ENCODE results near the gene STOML1. TPM values are rescaled to one million over a fixed set of nuclear protein-coding genes. Genes with fewer than 3 reads are reported as not detected.

The STOML1 gene, protein sequence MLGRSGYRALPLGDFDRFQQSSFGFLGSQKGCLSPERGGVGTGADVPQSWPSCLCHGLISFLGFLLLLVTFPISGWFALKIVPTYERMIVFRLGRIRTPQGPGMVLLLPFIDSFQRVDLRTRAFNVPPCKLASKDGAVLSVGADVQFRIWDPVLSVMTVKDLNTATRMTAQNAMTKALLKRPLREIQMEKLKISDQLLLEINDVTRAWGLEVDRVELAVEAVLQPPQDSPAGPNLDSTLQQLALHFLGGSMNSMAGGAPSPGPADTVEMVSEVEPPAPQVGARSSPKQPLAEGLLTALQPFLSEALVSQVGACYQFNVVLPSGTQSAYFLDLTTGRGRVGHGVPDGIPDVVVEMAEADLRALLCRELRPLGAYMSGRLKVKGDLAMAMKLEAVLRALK
- total RNA-seq (10 to 100 TPM; 18.2 to 20.1 TPM), polyA plus RNA-seq (ENCODE audit: insufficient read depth, low read depth, low replicate concordance) (25.6 TPM)
- long read RNA-seq, donor 1, full-length matches to known transcripts = 4 of 4 reads
- long read RNA-seq, donor 1, partial matches to known transcripts = 0 of 4 reads
- long read RNA-seq, donor 1, other reads (novel, unspliced or antisense) = 0 of 4 reads
- long read RNA-seq, donor 2, full-length matches to known transcripts = 5 of 5 reads
- long read RNA-seq, donor 2, partial matches to known transcripts = 0 of 5 reads
- long read RNA-seq, donor 2, other reads (novel, unspliced or antisense) = 0 of 5 reads

GRCh38 chr15:73991726-73992593 lies at the start of gene STOML1:
Gene STOML1, minus strand, starts transcription at chr15:73992295. Its CDS starts 72 bp downstream, at chr15:73992223.
- 1 to 2% methylated on average over 18 to 67 of the region's 72 CpGs for WGBS, 2 donors
- TF ChIP-seq POLR2A (IDR thresholded peaks at IDR 0.05) = no peak
- peak; percentile 89 to 98 (median 94) for TF ChIP-seq CTCF (IDR thresholded peaks at IDR 0.05)
- H3K4me1 ChIP-seq = peaks cover 53% of the 10 kb centered on the region
- H3K9me3 ChIP-seq = no peaks in the 10 kb centered on the region
- DNase-seq = peak; percentile 95
- H3K27ac ChIP-seq = peak within 1 kb of the TSS; percentile 73 to 75
- intact Hi-C loops (cut with DNase I; ENCODE audit: low total_unique reads) = no loop called here
- peak within 1 kb of the TSS; percentile 77 to 88 for H3K4me3 ChIP-seq
- no peaks in the 10 kb centered on the region for H3K36me3 ChIP-seq (ENCODE audit: low read depth, missing control alignments)
- H3K27me3 ChIP-seq = no peaks in the 10 kb centered on the region

- intact Hi-C loops (cut with DNase I; ENCODE audit: low total_unique reads) = no loop called here
- H3K27me3 ChIP-seq = no peaks in the 10 kb centered on the region
- WGBS, 2 donors = 83 to 90% methylated on average over 10 of the region's 10 CpGs
- peak overlapping the region; percentile 55 to 76 for H3K27ac ChIP-seq
- no peak overlapping the region for H3K4me3 ChIP-seq
- no peak for TF ChIP-seq CTCF (IDR thresholded peaks at IDR 0.05)
- no peak for TF ChIP-seq POLR2A (IDR thresholded peaks at IDR 0.05)
- H3K9me3 ChIP-seq = no peaks in the 10 kb centered on the region
- H3K36me3 ChIP-seq (ENCODE audit: low read depth, missing control alignments) = no peaks in the 10 kb centered on the region
- peaks cover 43% of the 10 kb centered on the region for H3K4me1 ChIP-seq
- no peak for DNase-seq
These were observed 49.2 kb upstream of the STOML1 start for GRCh38 chr15:74041311-74041756.

DNA sequence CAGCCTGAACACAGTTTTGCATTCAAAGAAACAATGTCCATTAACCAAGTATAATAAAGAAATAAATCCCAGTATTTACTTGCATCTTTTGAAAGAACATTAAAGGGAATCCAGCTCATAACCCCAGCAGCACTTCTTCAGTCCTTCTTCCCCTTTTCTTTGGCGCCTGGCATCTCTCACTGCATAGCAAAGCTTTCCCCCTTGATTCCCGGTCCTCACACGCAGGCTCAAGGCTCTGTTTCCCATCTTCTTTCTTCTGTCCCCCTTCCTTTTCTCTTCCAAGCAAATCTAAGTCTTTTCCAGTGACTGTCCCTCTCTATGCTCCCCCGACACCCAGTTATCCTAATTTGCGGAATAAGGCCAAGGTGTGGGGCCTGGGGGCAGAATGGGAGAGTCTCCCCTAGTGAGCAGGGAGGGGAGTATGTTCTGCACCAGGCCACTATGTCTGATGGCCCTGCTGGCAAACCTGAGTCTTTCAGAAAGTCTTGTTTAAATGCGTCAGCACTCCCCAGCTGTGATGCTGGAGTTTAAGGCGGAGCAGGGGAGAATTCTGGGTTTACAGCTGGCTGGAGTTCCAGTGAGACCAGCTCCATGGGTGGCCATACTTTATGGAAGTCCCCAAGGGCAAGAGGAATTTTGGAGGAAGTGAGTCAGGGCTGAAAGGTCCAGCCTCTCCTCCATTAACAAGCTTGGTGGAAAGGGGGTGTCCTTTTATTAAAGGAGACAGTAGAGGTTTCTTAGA lies 48.2 kb upstream of the STOML1 start:
- Histone ChIP-seq H3K9me3 (no peaks in the 10 kb centered on the region), H3K4me1 (peaks cover 46% of the 10 kb centered on the region), H3K36me3 (ENCODE audit: low read depth, missing control alignments) (no peaks in the 10 kb centered on the region), H3K27ac (peak overlapping the region in 1 of 2 donors; percentile 76), H3K27me3 (no peaks in the 10 kb centered on the region), H3K4me3 (no peak overlapping the region)
- intact Hi-C loops (cut with DNase I; ENCODE audit: low total_unique reads) = no loop called here
- DNase-seq = peak; percentile 80
- TF ChIP-seq CTCF (IDR thresholded peaks at IDR 0.05) (no peak), POLR2A (IDR thresholded peaks at IDR 0.05) (no peak)
- WGBS, 2 donors = 44 to 56% methylated on average over 6 to 7 of the region's 7 CpGs

GRCh38 chr15:74039656-74040010 lies 47.5 kb upstream of the STOML1 start:
- peaks cover 45% of the 10 kb centered on the region for H3K4me1 ChIP-seq
- H3K4me3 ChIP-seq = no peak overlapping the region
- WGBS, 2 donors = 62 to 85% methylated on average over 4 to 5 of the region's 5 CpGs
- DNase-seq = no peak
- no peaks in the 10 kb centered on the region for H3K36me3 ChIP-seq (ENCODE audit: low read depth, missing control alignments)
- peak overlapping the region in 1 of 2 donors; percentile 59 for H3K27ac ChIP-seq
- H3K9me3 ChIP-seq = no peaks in the 10 kb centered on the region
- intact Hi-C loops (cut with DNase I; ENCODE audit: low total_unique reads) = loop anchor here (10.0 kb wide), 1 partner anchor 55 kb away; no protein-coding TSS in a partner anchor
- TF ChIP-seq POLR2A (IDR thresholded peaks at IDR 0.05) (no peak), CTCF (IDR thresholded peaks at IDR 0.05) (no peak)
- H3K27me3 ChIP-seq = no peaks in the 10 kb centered on the region
